Kidney glomerular epithelial cell (primary cell): Measurements from ENCODE around the gene SYNE1.

ENCODE experiments used
- DNase-seq: peaks from one replicate; lab custom pipeline; 2025; lab: John Stamatoyannopoulos, UW

The SYNE1 gene

DNA sequence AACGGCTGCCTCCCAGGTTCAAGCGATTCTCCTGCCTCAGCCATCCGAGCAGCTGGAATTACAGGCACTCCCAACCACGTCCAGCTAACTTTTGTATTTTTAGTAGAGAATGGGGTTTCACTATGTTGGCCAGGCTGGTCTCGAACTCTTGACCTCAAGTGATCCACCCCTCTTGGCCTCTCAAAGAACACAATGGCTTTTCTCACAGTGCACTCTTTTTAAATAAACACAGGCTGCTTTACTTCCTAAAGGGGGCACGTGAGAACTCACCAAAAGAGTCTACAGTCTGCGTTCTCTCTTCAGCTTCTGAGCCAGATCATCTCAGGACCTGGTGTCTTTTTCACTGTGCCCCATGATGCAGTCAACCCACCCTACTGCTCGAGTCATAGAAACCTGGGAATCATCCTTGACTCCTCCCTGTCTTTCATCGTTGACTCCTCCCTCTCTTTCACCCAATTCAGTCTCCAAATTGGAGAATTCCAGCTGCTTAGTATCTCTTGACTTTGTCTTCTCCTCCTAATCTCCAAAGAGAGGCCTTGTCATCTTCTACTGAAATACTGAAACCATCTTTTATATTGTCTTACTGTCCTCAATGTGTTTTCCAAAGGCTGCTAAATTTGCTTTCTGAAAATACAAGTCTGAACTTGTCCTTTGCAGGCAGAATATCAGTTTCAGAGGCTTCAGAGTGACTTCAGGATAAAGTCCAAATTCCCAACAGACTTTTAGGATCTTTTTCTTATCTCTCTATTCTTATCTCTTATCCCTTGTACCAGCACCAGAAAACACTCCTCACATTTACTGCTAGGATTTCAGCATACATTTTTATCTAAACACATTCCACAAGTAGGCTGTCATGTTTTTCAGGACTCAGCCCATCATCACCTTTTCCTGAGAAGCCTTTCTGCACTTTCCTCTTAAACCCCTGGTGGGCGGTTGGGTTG lies 323.4 kb downstream of the SYNE1 start:
- DNase-seq = no peak

- no peak for DNase-seq
These were observed 324.7 kb downstream of the SYNE1 start for GRCh38 chr6:152312434-152312833.

DNA sequence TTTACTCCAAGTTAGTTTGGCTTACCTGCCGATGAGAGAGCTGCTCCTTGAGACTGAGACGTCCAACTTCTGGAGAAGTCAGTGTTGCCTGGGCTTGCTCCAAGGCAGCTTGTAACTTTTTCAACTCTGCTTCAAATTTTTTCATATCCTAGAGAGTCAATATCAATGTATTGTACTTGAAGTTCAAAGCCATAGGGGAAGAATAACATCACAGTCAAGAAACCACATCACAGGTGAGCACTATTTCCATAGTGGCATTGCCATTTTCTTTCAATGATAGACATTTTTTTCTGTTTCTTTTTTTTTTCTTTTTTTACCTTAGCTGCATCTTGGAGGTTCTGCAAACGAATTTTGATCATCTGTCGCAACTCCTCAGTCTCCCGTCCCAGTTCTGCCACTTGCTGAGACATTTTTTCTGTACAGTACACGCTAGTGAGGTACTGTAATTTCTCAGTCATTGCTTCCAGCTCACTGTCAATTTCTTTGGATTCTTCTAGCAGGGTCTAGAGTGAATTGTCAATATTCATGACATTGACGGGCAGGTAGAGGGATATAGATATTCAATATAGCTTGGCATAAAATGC lies 326.7 kb downstream of the SYNE1 start:
- no peak for DNase-seq

GRCh38 chr6:152309648-152310047 lies 327.5 kb downstream of the SYNE1 start:
- no peak for DNase-seq

DNA sequence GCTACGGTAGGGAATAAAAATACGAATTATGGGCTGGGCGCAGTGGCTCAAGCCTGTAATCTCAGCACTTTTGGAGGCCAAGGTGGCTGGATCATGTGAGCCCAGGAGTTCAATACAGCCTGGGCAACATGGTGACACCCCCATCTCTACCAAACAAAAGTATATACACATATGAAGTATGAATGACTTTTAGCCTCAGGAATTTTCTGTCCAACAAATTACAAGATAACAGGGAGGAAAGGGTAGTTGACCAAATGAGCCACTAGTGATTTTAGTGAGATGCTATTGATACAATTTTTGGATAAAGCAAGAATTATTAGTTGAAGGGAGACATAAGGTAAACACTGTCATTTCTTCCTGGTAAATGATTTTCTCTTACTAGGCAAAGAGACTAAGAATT lies 328.2 kb downstream of the SYNE1 start:
- DNase-seq = no peak

DNA sequence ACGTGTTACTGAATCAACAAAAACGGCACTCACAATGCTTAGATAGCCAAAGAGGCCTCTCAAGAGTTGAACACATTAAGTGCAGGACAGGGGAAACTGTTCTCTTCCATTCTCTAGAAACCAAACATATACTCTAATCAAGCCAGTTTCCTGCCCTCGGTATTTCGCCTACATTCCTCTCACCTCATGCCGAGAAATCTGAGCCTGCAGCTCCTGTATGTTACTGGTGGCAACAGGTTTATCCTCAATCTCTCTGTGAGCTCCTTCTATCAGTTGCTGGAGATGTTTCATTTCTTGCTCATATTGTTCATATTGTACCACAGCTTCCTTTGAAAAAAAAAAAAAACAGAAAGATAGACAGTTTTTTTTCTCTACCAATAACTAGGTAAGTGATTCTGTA lies 328.9 kb downstream of the SYNE1 start:
- no peak for DNase-seq

DNA sequence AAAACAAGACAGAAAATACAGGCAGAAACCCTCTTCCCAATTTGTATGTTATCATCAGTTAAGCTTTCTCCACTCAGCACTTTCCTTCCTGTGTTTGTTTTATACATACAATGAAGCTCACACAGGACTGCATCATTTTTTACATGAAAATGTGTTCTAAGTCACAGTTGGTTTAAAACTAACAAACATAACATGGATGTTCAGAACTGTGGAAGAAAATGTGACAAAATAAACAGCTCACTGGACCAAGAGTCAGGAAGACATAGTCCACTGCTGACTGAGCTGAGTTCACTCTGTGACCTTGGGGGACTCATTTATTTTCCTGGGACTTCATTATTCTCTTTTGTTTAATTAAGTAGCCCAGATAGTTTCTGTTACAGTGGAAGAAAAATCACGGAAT lies 331.5 kb downstream of the SYNE1 start:
- DNase-seq = no peak

DNA sequence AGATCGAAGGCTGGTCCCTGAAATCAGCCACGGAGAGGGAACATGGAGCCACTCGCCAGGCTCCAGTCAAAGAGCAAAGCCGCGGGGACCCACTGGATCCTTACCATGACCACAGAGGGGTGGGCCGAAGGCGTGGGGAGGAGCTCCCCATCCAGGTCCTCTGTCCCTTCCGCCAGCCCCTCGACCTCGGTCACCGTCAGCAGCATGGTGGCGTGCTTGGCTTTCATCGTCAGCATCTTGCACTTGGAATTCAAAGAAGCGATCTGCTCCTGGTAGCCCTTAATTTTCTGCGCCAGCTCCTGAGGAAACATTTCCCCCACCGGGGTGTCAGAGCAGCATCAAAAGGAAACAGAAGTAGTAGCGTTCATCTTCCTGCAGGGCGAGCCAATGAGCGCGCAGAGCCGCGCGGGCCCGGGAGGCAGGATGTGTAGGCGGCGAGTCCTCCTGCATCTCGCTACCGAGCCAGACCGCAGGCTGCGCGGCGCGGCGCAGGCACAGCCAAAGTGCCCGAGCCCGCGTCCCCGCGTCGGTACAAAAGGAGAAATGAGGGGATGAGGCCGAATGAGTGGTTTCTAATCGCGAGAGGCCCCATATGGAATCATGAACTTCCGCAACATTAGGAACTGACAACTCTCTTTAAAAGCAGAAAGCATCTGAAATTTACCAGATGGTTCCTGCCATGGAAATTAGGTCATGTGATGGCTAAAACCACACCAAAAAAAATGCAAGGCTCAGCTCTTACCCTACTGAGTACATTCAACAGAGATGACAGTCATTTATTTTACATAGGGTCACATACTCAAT lies 335.2 kb downstream of the SYNE1 start:
- peak; percentile 35 for DNase-seq

- DNase-seq = no peak
These were observed 336.0 kb downstream of the SYNE1 start for GRCh38 chr6:152301021-152301764.

DNA sequence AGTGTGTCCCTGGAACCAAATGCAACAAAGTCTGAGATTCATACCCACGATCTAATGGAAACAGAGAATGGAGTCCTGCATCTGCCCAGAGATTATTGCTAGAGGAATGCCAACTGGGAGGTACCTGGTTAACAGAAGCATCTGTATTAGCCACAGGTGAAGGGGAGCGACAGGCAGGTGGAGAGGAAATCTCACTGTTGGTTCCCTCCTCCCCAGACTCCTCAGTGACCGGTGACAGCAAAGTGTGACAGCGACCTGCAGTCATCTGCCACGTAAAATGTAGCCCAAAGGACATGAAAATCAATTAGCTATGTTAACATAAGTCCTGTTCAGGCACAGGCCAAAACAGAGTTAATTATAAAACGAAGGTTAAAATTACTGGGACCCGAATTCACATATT lies 336.6 kb downstream of the SYNE1 start:
- no peak for DNase-seq

GRCh38 chr6:152298848-152299735 lies 338.1 kb downstream of the SYNE1 start:
- no peak for DNase-seq

DNA sequence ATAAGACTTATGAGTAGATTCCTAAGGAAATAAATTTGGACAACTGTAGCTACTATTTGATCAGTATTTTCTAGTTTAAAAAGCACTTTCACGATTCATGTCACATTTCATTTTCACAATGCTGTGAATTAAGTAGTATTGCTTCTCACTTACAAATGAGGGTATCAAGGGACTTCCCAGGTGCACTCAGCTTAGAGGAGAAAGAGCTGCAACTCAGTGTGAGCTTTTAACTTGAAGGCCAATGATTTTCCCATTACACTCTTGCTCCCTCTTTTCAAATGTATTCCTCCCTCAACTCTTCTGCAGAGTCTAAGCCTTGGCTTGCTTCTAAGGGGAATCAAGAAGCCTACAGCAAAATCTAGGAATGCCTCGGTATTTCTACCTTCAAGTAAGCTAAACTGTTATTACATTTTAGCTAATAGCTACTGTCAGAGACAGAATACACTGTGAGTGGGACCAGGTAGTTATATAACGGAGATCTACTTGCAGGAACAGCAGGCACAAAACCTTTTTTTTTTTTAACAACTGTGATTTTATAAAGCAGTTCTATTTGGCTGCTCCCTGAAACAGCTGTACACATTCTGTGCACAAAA lies 339.0 kb downstream of the SYNE1 start:
- no peak for DNase-seq

DNA sequence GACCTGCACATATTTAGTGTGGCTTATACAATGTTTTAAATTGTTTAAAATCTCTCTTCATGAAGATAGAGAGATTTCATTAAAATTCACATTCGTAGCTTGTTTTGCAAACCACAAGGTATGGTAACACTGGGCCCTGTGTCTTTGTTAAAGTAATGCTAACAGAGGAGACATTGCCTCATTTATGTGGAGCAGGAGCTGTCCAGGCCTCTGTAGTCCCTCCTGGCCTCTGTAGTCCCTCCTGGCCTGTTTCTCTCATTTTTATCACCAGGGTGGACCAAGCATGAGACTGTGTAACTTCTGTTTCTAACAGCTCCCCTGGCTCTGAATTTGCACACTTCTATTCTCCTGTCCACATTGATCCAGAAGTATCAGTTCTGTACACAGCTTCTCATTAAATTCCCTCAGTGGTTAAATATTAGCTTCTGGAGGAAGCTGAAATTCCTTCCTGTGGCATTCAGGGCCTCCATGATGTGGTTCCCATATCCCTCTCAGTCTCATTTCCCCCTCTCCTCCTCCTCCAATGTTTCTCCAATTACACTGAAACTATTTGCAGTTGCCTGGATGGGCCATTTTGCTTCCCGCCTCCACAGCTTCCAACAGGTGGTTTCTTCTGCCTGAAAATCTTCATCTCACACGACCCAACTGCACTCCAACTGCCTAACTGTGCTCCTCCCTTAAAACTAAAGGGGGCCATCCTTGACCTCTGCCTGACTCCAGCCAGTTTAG lies 340.4 kb downstream of the SYNE1 start:
- peak; percentile 6 for DNase-seq

- no peak for DNase-seq
These were observed 341.2 kb downstream of the SYNE1 start for GRCh38 chr6:152295920-152296319.

GRCh38 chr6:152295346-152295745 lies 341.8 kb downstream of the SYNE1 start:
- peak; percentile 4 for DNase-seq

- no peak for DNase-seq
These were observed 343.8 kb downstream of the SYNE1 start for GRCh38 chr6:152293404-152293803.

DNA sequence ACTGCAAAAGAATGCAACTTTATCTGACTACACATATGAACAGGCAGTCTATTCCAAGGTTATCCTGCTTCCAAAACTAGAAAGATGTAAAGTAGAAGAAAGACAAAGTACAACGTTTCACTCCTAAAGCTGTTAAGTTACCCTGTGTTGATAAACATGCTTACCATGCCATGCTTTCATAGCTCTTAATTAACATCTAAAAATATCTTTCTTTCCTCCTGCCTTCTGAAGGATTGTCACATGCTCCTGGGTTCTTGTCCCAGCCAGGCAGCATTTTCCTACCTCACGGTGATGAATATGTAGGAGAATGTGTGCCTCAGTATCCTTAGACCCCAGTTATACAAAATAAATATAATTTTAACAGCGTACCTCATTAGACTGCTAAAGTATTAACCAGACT lies 344.6 kb downstream of the SYNE1 start:
- no peak for DNase-seq

DNA sequence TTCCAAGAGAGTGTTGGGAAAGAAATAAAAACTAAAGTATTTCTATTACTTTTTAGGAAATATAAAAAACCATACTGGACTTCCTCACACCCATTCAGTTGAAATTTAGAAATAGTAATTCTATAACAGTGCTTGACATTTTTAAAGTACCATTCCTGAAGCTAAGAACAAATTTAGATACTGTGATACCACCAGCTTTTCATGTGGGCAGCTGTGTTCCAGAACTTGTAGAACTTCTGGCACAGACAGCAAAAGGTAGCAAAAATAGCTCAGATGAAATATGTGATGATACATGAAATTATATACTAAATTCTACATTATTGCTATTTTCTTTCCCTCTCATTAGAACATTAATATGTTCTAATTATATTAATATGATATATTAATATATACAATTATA lies 346.5 kb downstream of the SYNE1 start:
- no peak for DNase-seq

DNA sequence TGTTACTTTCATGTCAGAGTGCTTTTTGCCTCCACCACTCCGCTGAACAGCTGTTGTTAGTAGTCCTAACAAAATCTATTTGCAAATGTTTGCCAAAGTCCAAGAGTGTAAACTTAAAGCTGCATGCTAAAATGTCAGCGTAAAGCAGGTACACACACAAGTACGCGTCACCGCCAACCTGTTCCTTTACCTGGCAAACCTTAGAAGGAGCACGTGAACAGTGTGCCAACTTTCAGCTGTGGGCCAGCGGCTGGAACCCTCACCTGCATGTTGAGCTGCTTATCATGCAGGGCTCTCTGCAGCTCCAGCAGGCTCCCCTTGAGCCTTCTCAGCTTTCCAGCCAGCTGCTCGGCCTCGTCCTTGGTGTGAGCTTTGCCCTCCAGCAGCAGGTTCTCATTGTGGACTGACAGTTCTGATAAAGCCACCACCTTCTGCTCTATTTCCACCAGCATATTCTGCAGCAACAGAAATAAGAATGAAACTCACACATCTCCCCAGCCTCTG lies 359.3 kb downstream of the SYNE1 start:
- no peak for DNase-seq

DNA sequence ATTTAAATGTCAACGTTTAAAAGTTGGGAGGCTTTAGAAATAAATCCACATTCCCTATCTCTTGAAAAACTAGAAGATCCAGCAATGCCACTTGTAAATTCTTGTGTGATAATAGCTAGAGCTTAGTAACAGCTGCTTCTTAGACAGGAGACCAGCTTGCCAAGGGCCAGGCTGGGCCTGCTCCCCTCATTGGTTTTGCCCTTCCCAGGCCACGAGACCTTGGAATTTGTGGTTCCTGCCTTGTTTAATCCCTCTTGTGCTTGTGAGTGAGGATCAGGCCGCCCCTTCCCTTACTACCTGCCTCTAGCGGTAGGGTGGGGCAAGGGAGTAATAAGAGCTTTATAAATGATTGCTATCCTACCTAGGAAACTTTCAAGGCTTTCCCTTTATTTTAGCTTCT lies 363.5 kb downstream of the SYNE1 start:
- DNase-seq = no peak
